ENCODE measurements around the gene TMEM235.
A peak's percentile ranks its signal among the peaks of the same experiment; 100 is the strongest.

TMEM235 gene

GRCh38 chr17:78214016-78214705 lies 17.3 kb upstream of the TMEM235 start, which contains the start of gene BIRC5:
TSS of gene BIRC5 (plus strand) at chr17:78214253. CDS start at chr17:78214317, 64 bp downstream.
- TF ChIP-seq REST (IDR thresholded peaks at IDR 0.05; ENCODE audit: insufficient read depth in 1 of 2, low read depth in 2 of 2, low read length in 2 of 2) (0 out of 4 replicates have a peak, but pooled peaks of 1 of the 2 experiments have one; percentile 27), POLR2AphosphoS5 (IDR thresholded peaks at IDR 0.05; ENCODE audit: low read depth, low read length) (peak; percentile 83), TAF1 (IDR thresholded peaks at IDR 0.05; ENCODE audit: borderline replicate concordance, insufficient read depth, low read length) (peak; percentile 88), SIN3A (IDR thresholded peaks at IDR 0.05; ENCODE audit: borderline replicate concordance, insufficient read depth, low read length) (peak; percentile 98; the same call in 1 of the 2 replicates), FOXP2 (optimal IDR thresholded peaks at IDR 0.05; ENCODE audit: borderline replicate concordance, extremely low read depth, extremely low read length, insufficient read depth) (peak; percentile 23)

GRCh38 chr17:78214706-78215061 lies 16.7 kb upstream of the TMEM235 start:
- TF ChIP-seq FOXP2 (optimal IDR thresholded peaks at IDR 0.05; ENCODE audit: borderline replicate concordance, extremely low read depth, extremely low read length, insufficient read depth) (no peak), POLR2AphosphoS5 (IDR thresholded peaks at IDR 0.05; ENCODE audit: low read depth, low read length) (no peak), SIN3A (IDR thresholded peaks at IDR 0.05; ENCODE audit: borderline replicate concordance, insufficient read depth, low read length) (peak; percentile 52; the same call in 1 of the 2 replicates)

- TF ChIP-seq REST (IDR thresholded peaks at IDR 0.05; ENCODE audit: insufficient read depth in 1 of 2, low read depth in 2 of 2, low read length in 2 of 2) (no peak), FOXP2 (optimal IDR thresholded peaks at IDR 0.05; ENCODE audit: borderline replicate concordance, extremely low read depth, extremely low read length, insufficient read depth) (no peak), TAF1 (IDR thresholded peaks at IDR 0.05; ENCODE audit: borderline replicate concordance, insufficient read depth, low read length) (no peak), SIN3A (IDR thresholded peaks at IDR 0.05; ENCODE audit: borderline replicate concordance, insufficient read depth, low read length) (no peak), POLR2AphosphoS5 (IDR thresholded peaks at IDR 0.05; ENCODE audit: low read depth, low read length) (no peak)
These were observed 11.9 kb upstream of the TMEM235 start for GRCh38 chr17:78219396-78220150.

GRCh38 chr17:78223061-78223460 lies 8.4 kb upstream of the TMEM235 start:
- TF ChIP-seq SIN3A (IDR thresholded peaks at IDR 0.05; ENCODE audit: borderline replicate concordance, insufficient read depth, low read length) (no peak), REST (IDR thresholded peaks at IDR 0.05; ENCODE audit: insufficient read depth in 1 of 2, low read depth in 2 of 2, low read length in 2 of 2) (no peak), POLR2AphosphoS5 (IDR thresholded peaks at IDR 0.05; ENCODE audit: low read depth, low read length) (no peak), TAF1 (IDR thresholded peaks at IDR 0.05; ENCODE audit: borderline replicate concordance, insufficient read depth, low read length) (no peak), FOXP2 (optimal IDR thresholded peaks at IDR 0.05; ENCODE audit: borderline replicate concordance, extremely low read depth, extremely low read length, insufficient read depth) (no peak)

- TF ChIP-seq POLR2AphosphoS5 (IDR thresholded peaks at IDR 0.05; ENCODE audit: low read depth, low read length) (no peak), REST (IDR thresholded peaks at IDR 0.05; ENCODE audit: insufficient read depth in 1 of 2, low read depth in 2 of 2, low read length in 2 of 2) (no peak), FOXP2 (optimal IDR thresholded peaks at IDR 0.05; ENCODE audit: borderline replicate concordance, extremely low read depth, extremely low read length, insufficient read depth) (no peak), SIN3A (IDR thresholded peaks at IDR 0.05; ENCODE audit: borderline replicate concordance, insufficient read depth, low read length) (no peak), TAF1 (IDR thresholded peaks at IDR 0.05; ENCODE audit: borderline replicate concordance, insufficient read depth, low read length) (no peak)
These were observed 7.7 kb upstream of the TMEM235 start for GRCh38 chr17:78223765-78224164.
